A549 (cell line): ENCODE measurements around the gene PCNT.
"Not testable (repeated sequence)": the region's sequence is repeated elsewhere in the genome, so short reads cannot be mapped to it uniquely, and the experiment has no call there.

ENCODE experiments used
- CTCF ChIP-seq: fragments of >200 bp; sonication (Bioruptor Twin); formaldehyde crosslinking; IDR thresholded peaks from 3 replicates; pipeline ENCODE4 v1.5.1; 2016
- FOSB ChIP-seq: fragments of 250-450 bp; sonication (Bioruptor Pico); IDR thresholded peaks from 2 replicates; pipeline ENCODE4 v1.5.0; 2020; ENCODE audit warnings: mild to moderate bottlenecking, moderate library complexity
- MAX ChIP-seq: IDR thresholded peaks from 2 replicates; pipeline ENCODE4 v1.6.1; 2012
- RAD21 ChIP-seq, 2 experiments: fragments of >200 bp in 1 of 2; sonication (Bioruptor Twin) in 1 of 2; formaldehyde crosslinking in 1 of 2; IDR thresholded peaks in 1 of 2; conservative IDR thresholded peaks in 1 of 2; 2 replicates in 1 of 2; 3 replicates in 1 of 2; pipeline ENCODE4 v1.6.1; 2012 to 2018; ENCODE audit warnings: inconsistent platforms in 1 of 2
- RCOR1 ChIP-seq: fragments of 150-350 bp; IDR thresholded peaks from 2 replicates; pipeline ENCODE4 v1.6.1; 2014; ENCODE audit warnings: antibody characterized with exemption, low read length, low read depth
- SMC3 ChIP-seq: fragments of >200 bp; sonication (Bioruptor Twin); formaldehyde crosslinking; IDR thresholded peaks from 3 replicates; pipeline ENCODE4 v1.6.1; 2018; ENCODE audit warnings: inconsistent platforms

- not testable (repeated sequence) for TF ChIP-seq CTCF; FOSB (CRISPR knock-in tag); RCOR1; MAX; RAD21 (conservative IDR thresholded peaks at IDR 0.05 in 1 of 2, IDR thresholded peaks at IDR 0.05 in 1 of 2); SMC3
These were observed 109.2 kb downstream of the PCNT start for GRCh38 chr21:46433116-46433515.
